ENCODE results near the gene RING1.

DNA sequence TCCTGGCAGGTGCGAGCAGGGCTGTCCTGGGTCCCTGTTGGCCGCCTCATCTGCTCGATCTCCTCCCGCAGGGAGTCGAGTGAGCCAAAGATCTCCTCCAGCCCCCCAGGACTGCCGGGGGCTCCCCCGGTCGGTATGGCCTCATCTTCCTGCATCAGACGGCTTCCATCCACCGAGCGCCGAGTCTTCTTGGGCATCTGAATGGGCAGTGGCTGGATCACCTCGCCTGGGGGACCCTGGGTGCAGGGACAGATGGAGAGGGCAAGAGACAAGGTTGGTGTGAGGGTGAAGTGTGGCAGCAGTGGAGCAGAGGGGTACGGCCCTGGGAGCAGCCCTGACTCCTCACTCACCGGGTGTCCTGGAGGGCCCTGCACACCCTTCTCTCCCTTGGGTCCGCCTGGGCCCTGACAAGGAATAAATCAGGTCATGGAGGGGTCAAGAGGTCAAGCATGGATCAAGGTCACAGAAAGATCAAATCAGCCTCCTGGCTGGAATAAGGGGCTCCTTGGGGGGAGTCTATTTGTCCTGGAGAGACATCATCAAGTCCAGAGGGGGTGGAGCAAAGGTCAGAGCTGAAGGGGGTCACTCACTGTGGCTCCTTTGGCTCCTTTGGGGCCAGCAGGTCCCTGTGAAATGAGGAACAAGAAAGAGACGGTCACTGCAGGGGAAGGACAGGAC lies 42.6 kb upstream of the RING1 start:
- TF ChIP-seq GATA2 (IDR thresholded peaks at IDR 0.05; ENCODE audit: low read depth, low read length) (no peak), GATA3 (IDR thresholded peaks at IDR 0.05; ENCODE audit: low read depth, low read length) (no peak)

Measured in SH-SY5Y (cell line).